SK-N-SH (cell line): ENCODE results near the gene SRBD1. TPM values are rescaled to one million over a fixed set of nuclear protein-coding genes. Genes with fewer than 3 reads are reported as not detected.

Experiments
- CTCF ChIA-PET: fragments of 300-600, 350-600 bp; formaldehyde crosslinking; extraction: SDS; loops from one replicate; lab custom pipeline; 2021; lab: Yijun Ruan, JAX
- POLR2A ChIA-PET: fragments of 350-600 bp; sonication (Branson Sonifier 250); formaldehyde crosslinking; extraction: SDS; loops from one replicate; lab custom pipeline; 2020; ENCODE audit warnings: antibody characterized with exemption, inconsistent platforms; lab: Yijun Ruan, JAX
- DNase-seq: peaks from one replicate; pipeline ENCODE4 v3.0.0; 2012
- H2AFZ ChIP-seq: fragments of 200-600 bp; sonication (generic); 2 replicates; pipeline ENCODE4 v1.8.1; 2016; ENCODE audit warnings: antibody characterized with exemption, mild to moderate bottlenecking, low read depth
- H3F3A ChIP-seq: fragments of 200-600 bp; sonication (generic); replicated peaks from 2 replicates; pipeline ENCODE3; 2016; ENCODE audit warnings: antibody characterized with exemption, mild to moderate bottlenecking; ENCODE audit not compliant: insufficient read depth
- H3K27ac ChIP-seq, 2 experiments: fragments of 200-500 bp in 1 of 2; fragments of 200-600 bp in 1 of 2; sonication (Bioruptor generic) in 1 of 2; sonication (generic), shearing (Covaris generic) in 1 of 2; 2 replicates each; pipeline versions ENCODE4 v1.5.1 to v1.6.1; 2014 to 2016; ENCODE audit warnings: low read depth in 2 of 2, inconsistent platforms in 1 of 2, low read length in 1 of 2, mild to moderate bottlenecking in 1 of 2, mixed read lengths in 1 of 2
- H3K27me3 ChIP-seq: fragments of 200-600 bp; sonication (generic), shearing (Covaris generic); 2 replicates; pipeline ENCODE4 v1.6.1; 2016; ENCODE audit warnings: mixed run types; ENCODE audit not compliant: insufficient read depth
- H3K36me3 ChIP-seq, 2 experiments: fragments of 200-500 bp in 1 of 2; fragments of 200-600 bp in 1 of 2; sonication (Bioruptor generic) in 1 of 2; sonication (generic) in 1 of 2; replicated peaks in 1 of 2; 2 replicates each; pipeline versions ENCODE3 to v1.5.1; 2014 to 2016; ENCODE audit warnings: low read length in 1 of 2, mild to moderate bottlenecking in 1 of 2; ENCODE audit not compliant: insufficient read depth in 2 of 2, control insufficient read depth in 1 of 2
- H3K4me1 ChIP-seq, 2 experiments: fragments of 200-500 bp in 1 of 2; fragments of 200-600 bp in 1 of 2; sonication (Bioruptor generic) in 1 of 2; sonication (generic), shearing (Covaris generic) in 1 of 2; 2 replicates each; pipeline versions ENCODE4 v1.5.1 to v1.6.1; 2014 to 2016; ENCODE audit warnings: low read depth in 1 of 2, low read length in 1 of 2, mixed run types in 1 of 2; ENCODE audit not compliant: insufficient read depth in 2 of 2, control insufficient read depth in 1 of 2
- H3K4me2 ChIP-seq: fragments of 200-600 bp; sonication (generic), shearing (Covaris generic); 2 replicates; pipeline ENCODE4 v1.6.1; 2017; ENCODE audit warnings: mixed run types
- H3K4me3 ChIP-seq, 2 experiments: fragments of 200-500 bp in 1 of 2; fragments of 200-600 bp in 1 of 2; sonication (Bioruptor generic) in 1 of 2; sonication (generic), shearing (Covaris generic) in 1 of 2; 2 replicates each; pipeline versions ENCODE4 v1.5.1 to v1.8.1; 2014 to 2016; ENCODE audit warnings: low read depth in 2 of 2, inconsistent platforms in 1 of 2, low read length in 1 of 2, mild to moderate bottlenecking in 1 of 2, mixed read lengths in 1 of 2, moderate library complexity in 1 of 2
- H3K79me2 ChIP-seq: fragments of 200-600 bp; sonication (generic); 2 replicates; pipeline ENCODE4 v1.8.1; 2017; ENCODE audit warnings: mild to moderate bottlenecking; ENCODE audit not compliant: insufficient read depth
- H3K9ac ChIP-seq: fragments of 200-600 bp; sonication (generic); 2 replicates; pipeline ENCODE4 v1.6.1; 2017; ENCODE audit warnings: mixed run types
- H3K9me2 ChIP-seq: fragments of 200-600 bp; sonication (generic); 2 replicates; pipeline ENCODE4 v1.6.1; 2017; ENCODE audit warnings: mixed run types
- H3K9me3 ChIP-seq: fragments of 200-600 bp; sonication (generic); 2 replicates; pipeline ENCODE4 v1.6.1; 2017; ENCODE audit warnings: mixed run types, mild to moderate bottlenecking, moderate library complexity
- H4K20me1 ChIP-seq: fragments of 200-600 bp; sonication (generic); 2 replicates; pipeline ENCODE4 v1.6.1; 2017; ENCODE audit warnings: mild to moderate bottlenecking, mixed run types; ENCODE audit not compliant: insufficient read depth
- CHD2 ChIP-seq: fragments of 150-350 bp; IDR thresholded peaks from 2 replicates; pipeline ENCODE4 v1.6.1; 2018; ENCODE audit warnings: low read length; ENCODE audit not compliant: partially characterized antibody
- EP300 ChIP-seq, 2 experiments: IDR thresholded peaks; 2 replicates each; pipeline versions ENCODE4 v1.4.0 to v1.6.1; 2012; ENCODE audit warnings: borderline replicate concordance in 1 of 2, low read depth in 1 of 2, low read length in 1 of 2
- FOXJ3 ChIP-seq: sonication (generic); formaldehyde crosslinking; IDR thresholded peaks from 2 replicates; pipeline ENCODE4 v1.5.1; 2020; ENCODE audit warnings: mild to moderate bottlenecking, missing genetic modification reagents
- GATA2 ChIP-seq: sonication (generic); formaldehyde crosslinking; IDR thresholded peaks from 2 replicates; pipeline ENCODE4 v1.5.0; 2020; ENCODE audit warnings: mild to moderate bottlenecking, missing genetic modification reagents
- MEF2A ChIP-seq: IDR thresholded peaks from 2 replicates; pipeline ENCODE4 v1.4.0; 2012; ENCODE audit warnings: low read depth, borderline replicate concordance
- MXI1 ChIP-seq: IDR thresholded peaks from 2 replicates; pipeline ENCODE4 v1.6.1; 2012; ENCODE audit warnings: mild to moderate bottlenecking, low read depth, low read length, improper control_type of control experiment
- NFIC ChIP-seq: IDR thresholded peaks from 2 replicates; pipeline ENCODE4 v1.4.0; 2012; ENCODE audit warnings: borderline replicate concordance
- NRF1 ChIP-seq: IDR thresholded peaks from 2 replicates; pipeline ENCODE4 v1.6.1; 2012; ENCODE audit warnings: low read depth, mild to moderate bottlenecking, low read length
- POLR2AphosphoS5 ChIP-seq: IDR thresholded peaks from 2 replicates; pipeline ENCODE4 v1.6.1; 2012; ENCODE audit warnings: low read depth, low read length
- RAD21 ChIP-seq: IDR thresholded peaks from 2 replicates; pipeline ENCODE4 v1.6.1; 2012; ENCODE audit warnings: mild to moderate bottlenecking, low read length
- RCOR1 ChIP-seq: fragments of 150-350 bp; IDR thresholded peaks from 2 replicates; pipeline ENCODE4 v1.6.1; 2017; ENCODE audit warnings: antibody characterized with exemption, low read length
- RFX5 ChIP-seq: IDR thresholded peaks from 2 replicates; pipeline ENCODE4 v1.6.1; 2012; ENCODE audit warnings: mild to moderate bottlenecking, improper control_type of control experiment, low read length
- SIN3A ChIP-seq: IDR thresholded peaks from 2 replicates; pipeline ENCODE4 v1.6.1; 2012; ENCODE audit warnings: low read depth, mild to moderate bottlenecking, low read length, moderate library complexity, borderline replicate concordance
- TCF12 ChIP-seq: IDR thresholded peaks from 2 replicates; pipeline ENCODE4 v1.4.0; 2012
- YY1 ChIP-seq: IDR thresholded peaks from 2 replicates; pipeline ENCODE4 v1.4.0; 2012; ENCODE audit warnings: low read depth, mild to moderate bottlenecking
- WGBS: methylation state at CpG from one replicate; pipeline ENCODE4 v1.1.6; 2017; ENCODE audit warnings: low lambda C conversion rate; 5-methylcytosine and 5-hydroxymethylcytosine counted together
- polyA plus RNA-seq, 3 experiments: library from polyadenylated mRNA; depleted of rRNA; stranded (reverse); fragments of >200 nt; gene quantifications; 2 replicates each; pipeline ENCODE4 v1.2.3, GENCODE V29; 2012
- TF ChIP-seq, protein P1 (sequence below): fragments of 200-600 bp; sonication (generic); IDR thresholded peaks from 2 replicates; pipeline ENCODE4 v1.6.1; 2017; ENCODE audit warnings: antibody characterized with exemption, mild to moderate bottlenecking, moderate library complexity
- TF ChIP-seq, protein P2 (sequence below): fragments of 150-350 bp; IDR thresholded peaks from 2 replicates; pipeline ENCODE4 v1.6.1; 2016; ENCODE audit warnings: mild to moderate bottlenecking, low read depth, low read length
- TF ChIP-seq, protein P3 (sequence below): IDR thresholded peaks from 2 replicates; pipeline ENCODE4 v1.4.0; 2012; ENCODE audit warnings: low read depth, borderline replicate concordance
- TF ChIP-seq, protein P4 (sequence below): IDR thresholded peaks from 2 replicates; pipeline ENCODE4 v1.6.1; 2012; ENCODE audit warnings: mild to moderate bottlenecking, low read depth, low read length, moderate library complexity

Gene SRBD1
- polyA plus RNA-seq, 1 of the 3 experiments (the other 2 are of a cell fraction): 3.2 TPM

DNA sequence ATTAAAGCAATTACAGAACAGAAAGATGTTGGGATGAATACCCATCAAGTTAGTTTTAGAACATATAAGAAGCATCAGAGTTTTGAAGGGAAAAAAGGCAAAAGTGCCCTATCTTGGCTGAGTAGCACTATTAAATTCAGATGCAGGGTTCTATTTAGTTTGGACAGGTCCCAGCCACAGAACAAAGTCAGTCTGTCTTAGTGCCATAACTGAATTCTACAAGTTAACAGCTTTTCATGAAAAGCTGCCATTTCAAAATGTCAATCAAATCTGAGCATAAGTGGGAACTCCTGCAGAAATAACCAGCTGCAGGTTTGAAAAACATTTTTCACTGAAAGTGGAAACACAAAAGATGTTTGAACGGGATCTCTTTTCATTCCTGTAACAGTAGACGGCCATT, 160.4 kb downstream of the SRBD1 start (continued):
- no peak for TF ChIP-seq YY1
- no peak for TF ChIP-seq NFIC
- no peak for TF ChIP-seq RAD21
- TF ChIP-seq POLR2AphosphoS5: no peak
- TF ChIP-seq FOXJ3: no peak
- TF ChIP-seq, protein P1, sequence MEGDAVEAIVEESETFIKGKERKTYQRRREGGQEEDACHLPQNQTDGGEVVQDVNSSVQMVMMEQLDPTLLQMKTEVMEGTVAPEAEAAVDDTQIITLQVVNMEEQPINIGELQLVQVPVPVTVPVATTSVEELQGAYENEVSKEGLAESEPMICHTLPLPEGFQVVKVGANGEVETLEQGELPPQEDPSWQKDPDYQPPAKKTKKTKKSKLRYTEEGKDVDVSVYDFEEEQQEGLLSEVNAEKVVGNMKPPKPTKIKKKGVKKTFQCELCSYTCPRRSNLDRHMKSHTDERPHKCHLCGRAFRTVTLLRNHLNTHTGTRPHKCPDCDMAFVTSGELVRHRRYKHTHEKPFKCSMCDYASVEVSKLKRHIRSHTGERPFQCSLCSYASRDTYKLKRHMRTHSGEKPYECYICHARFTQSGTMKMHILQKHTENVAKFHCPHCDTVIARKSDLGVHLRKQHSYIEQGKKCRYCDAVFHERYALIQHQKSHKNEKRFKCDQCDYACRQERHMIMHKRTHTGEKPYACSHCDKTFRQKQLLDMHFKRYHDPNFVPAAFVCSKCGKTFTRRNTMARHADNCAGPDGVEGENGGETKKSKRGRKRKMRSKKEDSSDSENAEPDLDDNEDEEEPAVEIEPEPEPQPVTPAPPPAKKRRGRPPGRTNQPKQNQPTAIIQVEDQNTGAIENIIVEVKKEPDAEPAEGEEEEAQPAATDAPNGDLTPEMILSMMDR: no peak
- no peak for TF ChIP-seq EP300 (IDR thresholded peaks at IDR 0.05; ENCODE audit: borderline replicate concordance in 1 of 2, low read depth in 1 of 2, low read length in 1 of 2)

DNA sequence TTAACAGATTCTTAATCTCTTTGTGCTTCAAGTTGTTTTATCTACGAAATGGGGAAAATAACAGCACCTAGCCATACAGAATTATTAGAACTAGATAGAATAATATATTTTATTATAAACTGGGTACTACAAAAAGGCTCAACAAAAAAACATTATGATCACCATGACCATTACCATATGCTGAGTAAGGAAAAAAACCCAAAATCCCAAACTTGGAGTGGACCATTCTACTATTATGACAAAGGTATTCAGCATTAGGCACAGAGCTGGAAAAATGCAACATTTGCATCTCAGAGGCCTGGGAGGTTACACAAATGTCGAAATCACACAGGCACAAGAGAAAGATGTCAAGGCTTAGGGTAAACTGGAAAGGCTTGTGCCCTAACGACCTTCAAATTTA, 162.8 kb downstream of the SRBD1 start:
- Histone ChIP-seq H3K4me2 (no peak overlapping the region), H3K9me3 (no peaks in the 10 kb centered on the region), H3K9ac (no peak overlapping the region), H3F3A (no peaks in the 10 kb centered on the region), H3K9me2 (no peaks in the 10 kb centered on the region), H4K20me1 (no peaks in the 10 kb centered on the region), H2AFZ (no peak overlapping the region), H3K4me1 (no peaks in the 10 kb centered on the region; a peak in 1 of 4 replicates), H3K79me2 (no peaks in the 10 kb centered on the region), H3K4me3 (no peak overlapping the region), H3K27me3 (no peaks in the 10 kb centered on the region), H3K27ac (no peak overlapping the region), H3K36me3 (peaks cover 3 to 6% of the 10 kb centered on the region in 2 experiments)
- POLR2A ChIA-PET: no interaction called here
- TF ChIP-seq POLR2AphosphoS5 (no peak), EP300 (IDR thresholded peaks at IDR 0.05; ENCODE audit: borderline replicate concordance in 1 of 2, low read depth in 1 of 2, low read length in 1 of 2) (no peak), CHD2 (no peak), MXI1 (no peak), YY1 (no peak), NRF1 (no peak), RAD21 (no peak), RFX5 (no peak), MEF2A (no peak), GATA2 (no peak), TCF12 (no peak), RCOR1 (no peak), FOXJ3 (no peak), SIN3A (no peak)
- TF ChIP-seq, protein P2, sequence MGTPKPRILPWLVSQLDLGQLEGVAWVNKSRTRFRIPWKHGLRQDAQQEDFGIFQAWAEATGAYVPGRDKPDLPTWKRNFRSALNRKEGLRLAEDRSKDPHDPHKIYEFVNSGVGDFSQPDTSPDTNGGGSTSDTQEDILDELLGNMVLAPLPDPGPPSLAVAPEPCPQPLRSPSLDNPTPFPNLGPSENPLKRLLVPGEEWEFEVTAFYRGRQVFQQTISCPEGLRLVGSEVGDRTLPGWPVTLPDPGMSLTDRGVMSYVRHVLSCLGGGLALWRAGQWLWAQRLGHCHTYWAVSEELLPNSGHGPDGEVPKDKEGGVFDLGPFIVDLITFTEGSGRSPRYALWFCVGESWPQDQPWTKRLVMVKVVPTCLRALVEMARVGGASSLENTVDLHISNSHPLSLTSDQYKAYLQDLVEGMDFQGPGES: no peak
- TF ChIP-seq, protein P3, sequence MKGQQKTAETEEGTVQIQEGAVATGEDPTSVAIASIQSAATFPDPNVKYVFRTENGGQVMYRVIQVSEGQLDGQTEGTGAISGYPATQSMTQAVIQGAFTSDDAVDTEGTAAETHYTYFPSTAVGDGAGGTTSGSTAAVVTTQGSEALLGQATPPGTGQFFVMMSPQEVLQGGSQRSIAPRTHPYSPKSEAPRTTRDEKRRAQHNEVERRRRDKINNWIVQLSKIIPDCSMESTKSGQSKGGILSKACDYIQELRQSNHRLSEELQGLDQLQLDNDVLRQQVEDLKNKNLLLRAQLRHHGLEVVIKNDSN: no peak
- TF ChIP-seq, protein P1: no peak
- TF ChIP-seq, protein P4, sequence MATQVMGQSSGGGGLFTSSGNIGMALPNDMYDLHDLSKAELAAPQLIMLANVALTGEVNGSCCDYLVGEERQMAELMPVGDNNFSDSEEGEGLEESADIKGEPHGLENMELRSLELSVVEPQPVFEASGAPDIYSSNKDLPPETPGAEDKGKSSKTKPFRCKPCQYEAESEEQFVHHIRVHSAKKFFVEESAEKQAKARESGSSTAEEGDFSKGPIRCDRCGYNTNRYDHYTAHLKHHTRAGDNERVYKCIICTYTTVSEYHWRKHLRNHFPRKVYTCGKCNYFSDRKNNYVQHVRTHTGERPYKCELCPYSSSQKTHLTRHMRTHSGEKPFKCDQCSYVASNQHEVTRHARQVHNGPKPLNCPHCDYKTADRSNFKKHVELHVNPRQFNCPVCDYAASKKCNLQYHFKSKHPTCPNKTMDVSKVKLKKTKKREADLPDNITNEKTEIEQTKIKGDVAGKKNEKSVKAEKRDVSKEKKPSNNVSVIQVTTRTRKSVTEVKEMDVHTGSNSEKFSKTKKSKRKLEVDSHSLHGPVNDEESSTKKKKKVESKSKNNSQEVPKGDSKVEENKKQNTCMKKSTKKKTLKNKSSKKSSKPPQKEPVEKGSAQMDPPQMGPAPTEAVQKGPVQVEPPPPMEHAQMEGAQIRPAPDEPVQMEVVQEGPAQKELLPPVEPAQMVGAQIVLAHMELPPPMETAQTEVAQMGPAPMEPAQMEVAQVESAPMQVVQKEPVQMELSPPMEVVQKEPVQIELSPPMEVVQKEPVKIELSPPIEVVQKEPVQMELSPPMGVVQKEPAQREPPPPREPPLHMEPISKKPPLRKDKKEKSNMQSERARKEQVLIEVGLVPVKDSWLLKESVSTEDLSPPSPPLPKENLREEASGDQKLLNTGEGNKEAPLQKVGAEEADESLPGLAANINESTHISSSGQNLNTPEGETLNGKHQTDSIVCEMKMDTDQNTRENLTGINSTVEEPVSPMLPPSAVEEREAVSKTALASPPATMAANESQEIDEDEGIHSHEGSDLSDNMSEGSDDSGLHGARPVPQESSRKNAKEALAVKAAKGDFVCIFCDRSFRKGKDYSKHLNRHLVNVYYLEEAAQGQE: no peak
- WGBS: 92% methylated on average over 3 of the region's 3 CpGs
- no peak for DNase-seq
- CTCF ChIA-PET: interaction anchor here (0.6 to 1.8 kb wide), 4 partner anchors 47 to 455 kb away, joined by 3 to 5 read pairs (median 4); no protein-coding TSS in a partner anchor
